Measurements from ENCODE around the gene CRYBA1. TPM values are rescaled to one million over a fixed set of nuclear protein-coding genes. Genes with fewer than 3 reads are reported as not detected.

CRYBA1 gene
- total RNA-seq, 1 donor from 2014 or later = not detected

GRCh38 chr17:29237476-29238132, 9.1 kb upstream of the CRYBA1 start:
- Mint-ChIP-seq H3K4me1 (ENCODE audit: low read depth, unreplicated experiment) (peaks cover 21% of the 10 kb centered on the region), H3K27ac (ENCODE audit: unreplicated experiment) (no peak overlapping the region), H3K36me3 (ENCODE audit: low read depth, unreplicated experiment) (no peaks in the 10 kb centered on the region), H3K27me3 (ENCODE audit: low read depth, unreplicated experiment) (no peaks in the 10 kb centered on the region), H3K4me3 (ENCODE audit: unreplicated experiment) (no peak overlapping the region), H3K9me3 (ENCODE audit: unreplicated experiment) (no peaks in the 10 kb centered on the region)
- no peaks in the 10 kb centered on the region for H3K27me3 ChIP-seq (ENCODE audit: insufficient read depth, low read length)
- H3K79me2 ChIP-seq (ENCODE audit: insufficient read depth, low read length) = no peaks in the 10 kb centered on the region
- no peaks in the 10 kb centered on the region for H4K20me1 ChIP-seq (ENCODE audit: insufficient read depth, low read length)
- H3K36me3 ChIP-seq (ENCODE audit: insufficient read depth, low read length) = no peaks in the 10 kb centered on the region
- no peak overlapping the region for H3K9ac ChIP-seq (ENCODE audit: low read length)
- no peaks in the 10 kb centered on the region for H3K9me3 ChIP-seq (ENCODE audit: insufficient read depth, low read depth, low read length)
- H2AFZ ChIP-seq (ENCODE audit: low read depth, low read length) = no peak overlapping the region
- peaks cover 32% of the 10 kb centered on the region for H3K4me1 ChIP-seq (ENCODE audit: insufficient read depth, low read length)
- no peak for FAIRE-seq
- DNase-seq (ENCODE audit: low read depth) = peak; percentile 71
- peak overlapping the region; percentile 59 for H3K27ac ChIP-seq (ENCODE audit: low read depth, low read length)
- no peak overlapping the region for H3K4me3 ChIP-seq (ENCODE audit: insufficient read depth, low read depth, low read length)
- TF ChIP-seq CTCF (IDR thresholded peaks at IDR 0.05; ENCODE audit: insufficient read depth, low read depth, low read length) (no peak), EZH2 (IDR thresholded peaks at IDR 0.05; ENCODE audit: insufficient read depth, low read length) (no peak)
- H3K4me2 ChIP-seq (ENCODE audit: low read length) = peak overlapping the region; percentile 51

- peak overlapping the region; percentile 59 for H3K27ac ChIP-seq (ENCODE audit: low read depth, low read length)
Measured at GRCh38 chr17:29238133-29238850, 8.4 kb upstream of the CRYBA1 start.

More at GRCh38 chr17:29238133-29238850, 8.4 kb upstream of the CRYBA1 start:
- Histone ChIP-seq H3K9ac (ENCODE audit: low read length) (no peak overlapping the region), H4K20me1 (ENCODE audit: insufficient read depth, low read length) (no peaks in the 10 kb centered on the region), H3K4me1 (ENCODE audit: insufficient read depth, low read length) (peaks cover 32% of the 10 kb centered on the region), H3K36me3 (ENCODE audit: insufficient read depth, low read length) (no peaks in the 10 kb centered on the region), H3K9me3 (ENCODE audit: insufficient read depth, low read depth, low read length) (no peaks in the 10 kb centered on the region), H3K4me2 (ENCODE audit: low read length) (peak overlapping the region; percentile 51), H2AFZ (ENCODE audit: low read depth, low read length) (no peak overlapping the region), H3K79me2 (ENCODE audit: insufficient read depth, low read length) (no peaks in the 10 kb centered on the region), H3K4me3 (ENCODE audit: insufficient read depth, low read depth, low read length) (no peak overlapping the region), H3K27me3 (ENCODE audit: insufficient read depth, low read length) (no peaks in the 10 kb centered on the region)
- TF ChIP-seq EZH2 (IDR thresholded peaks at IDR 0.05; ENCODE audit: insufficient read depth, low read length) = no peak
- no peak for TF ChIP-seq CTCF (IDR thresholded peaks at IDR 0.05; ENCODE audit: insufficient read depth, low read depth, low read length)
- Mint-ChIP-seq H3K36me3 (ENCODE audit: low read depth, unreplicated experiment) (no peaks in the 10 kb centered on the region), H3K27ac (ENCODE audit: unreplicated experiment) (no peak overlapping the region), H3K9me3 (ENCODE audit: unreplicated experiment) (no peaks in the 10 kb centered on the region), H3K4me1 (ENCODE audit: low read depth, unreplicated experiment) (peaks cover 21% of the 10 kb centered on the region), H3K27me3 (ENCODE audit: low read depth, unreplicated experiment) (no peaks in the 10 kb centered on the region), H3K4me3 (ENCODE audit: unreplicated experiment) (no peak overlapping the region)
- peak; percentile 67 for DNase-seq (ENCODE audit: low read depth)
- no peak for FAIRE-seq

Data from astrocyte (in vitro differentiated cells and primary cell).